ENCODE measurements around the gene ABCG5.

Gene ABCG5

GRCh38 chr2:43766006-43766405 is 72.6 kb downstream of the ABCG5 start:
- Histone ChIP-seq H3K4me2 (ENCODE audit: low read depth, low read length, poor library complexity, severe bottlenecking) (no peak overlapping the region), H2AFZ (ENCODE audit: low read length) (no peak overlapping the region), H3K9me3 (ENCODE audit: insufficient read depth, low read depth, low read length) (peaks cover 5% of the 10 kb centered on the region; the same call in 1 of the 2 replicates), H3K79me2 (ENCODE audit: insufficient read depth, low read length) (no peaks in the 10 kb centered on the region), H3K4me1 (ENCODE audit: insufficient read depth, low read length, poor library complexity, severe bottlenecking) (no peaks in the 10 kb centered on the region), H3K9me2 (replicated peaks; ENCODE audit: low read depth, low read length) (no peaks in the 10 kb centered on the region), H3K36me3 (ENCODE audit: insufficient read depth, low read length) (no peaks in the 10 kb centered on the region), H3K9ac (ENCODE audit: low read depth, low read length, poor library complexity, severe bottlenecking) (no peak overlapping the region), H3F3A (ENCODE audit: low read depth) (no peaks in the 10 kb centered on the region), H4K20me1 (ENCODE audit: insufficient read depth, low read length, poor library complexity, severe bottlenecking) (no peaks in the 10 kb centered on the region), H3K27me3 (ENCODE audit: insufficient read depth, low read length, poor library complexity, severe bottlenecking) (no peaks in the 10 kb centered on the region), H3K4me3 (ENCODE audit: low read length, poor library complexity, severe bottlenecking) (no peak overlapping the region)
- no peak for TF ChIP-seq CTCF (conservative IDR thresholded peaks at IDR 0.05; ENCODE audit: low read length)
- no peak for TF ChIP-seq EZH2phosphoT487 (IDR thresholded peaks at IDR 0.05; ENCODE audit: borderline replicate concordance)

- Histone ChIP-seq H3K9me2 (replicated peaks; ENCODE audit: low read depth, low read length) (no peaks in the 10 kb centered on the region), H2AFZ (ENCODE audit: low read length) (no peak overlapping the region)
- TF ChIP-seq EZH2phosphoT487 (IDR thresholded peaks at IDR 0.05; ENCODE audit: borderline replicate concordance) = no peak
- TF ChIP-seq CTCF (conservative IDR thresholded peaks at IDR 0.05; ENCODE audit: low read length) = no peak
These were observed 74.4 kb downstream of the ABCG5 start for GRCh38 chr2:43764086-43764705.

GRCh38 chr2:43763091-43763490 is 75.5 kb downstream of the ABCG5 start:
- no peak overlapping the region for H3K9ac ChIP-seq (ENCODE audit: low read depth, low read length, poor library complexity, severe bottlenecking)
- H3K27me3 ChIP-seq (ENCODE audit: insufficient read depth, low read length, poor library complexity, severe bottlenecking) = no peaks in the 10 kb centered on the region
- no peaks in the 10 kb centered on the region for H3K4me1 ChIP-seq (ENCODE audit: insufficient read depth, low read length, poor library complexity, severe bottlenecking)
- H3K4me2 ChIP-seq (ENCODE audit: low read depth, low read length, poor library complexity, severe bottlenecking) = no peak overlapping the region
- H3K9me2 ChIP-seq (replicated peaks; ENCODE audit: low read depth, low read length) = no peaks in the 10 kb centered on the region
- no peaks in the 10 kb centered on the region for H4K20me1 ChIP-seq (ENCODE audit: insufficient read depth, low read length, poor library complexity, severe bottlenecking)
- peaks cover 5% of the 10 kb centered on the region; the same call in 1 of the 2 replicates for H3K9me3 ChIP-seq (ENCODE audit: insufficient read depth, low read depth, low read length)
- H3K4me3 ChIP-seq (ENCODE audit: low read length, poor library complexity, severe bottlenecking) = no peak overlapping the region
- no peaks in the 10 kb centered on the region for H3F3A ChIP-seq (ENCODE audit: low read depth)
- TF ChIP-seq CTCF (conservative IDR thresholded peaks at IDR 0.05; ENCODE audit: low read length) (no peak), EZH2phosphoT487 (IDR thresholded peaks at IDR 0.05; ENCODE audit: borderline replicate concordance) (no peak)
- no peaks in the 10 kb centered on the region for H3K79me2 ChIP-seq (ENCODE audit: insufficient read depth, low read length)
- no peak overlapping the region for H2AFZ ChIP-seq (ENCODE audit: low read length)
- no peaks in the 10 kb centered on the region for H3K36me3 ChIP-seq (ENCODE audit: insufficient read depth, low read length)

More at GRCh38 chr2:43764086-43764705, 74.4 kb downstream of the ABCG5 start:
- H3K9me3 ChIP-seq (ENCODE audit: insufficient read depth, low read depth, low read length) = peaks cover 5% of the 10 kb centered on the region; the same call in 1 of the 2 replicates
- H3K27me3 ChIP-seq (ENCODE audit: insufficient read depth, low read length, poor library complexity, severe bottlenecking) = no peaks in the 10 kb centered on the region
- H3K4me1 ChIP-seq (ENCODE audit: insufficient read depth, low read length, poor library complexity, severe bottlenecking) = no peaks in the 10 kb centered on the region
- no peaks in the 10 kb centered on the region for H3F3A ChIP-seq (ENCODE audit: low read depth)
- H4K20me1 ChIP-seq (ENCODE audit: insufficient read depth, low read length, poor library complexity, severe bottlenecking) = no peaks in the 10 kb centered on the region
- no peaks in the 10 kb centered on the region for H3K79me2 ChIP-seq (ENCODE audit: insufficient read depth, low read length)
- no peak overlapping the region for H3K4me2 ChIP-seq (ENCODE audit: low read depth, low read length, poor library complexity, severe bottlenecking)
- no peaks in the 10 kb centered on the region for H3K36me3 ChIP-seq (ENCODE audit: insufficient read depth, low read length)
- no peak overlapping the region for H3K4me3 ChIP-seq (ENCODE audit: low read length, poor library complexity, severe bottlenecking)
- no peak overlapping the region for H3K9ac ChIP-seq (ENCODE audit: low read depth, low read length, poor library complexity, severe bottlenecking)
